Smooth muscle cell (in vitro differentiated cells): ENCODE data around the gene RPN1. TPM values are rescaled to one million over a fixed set of nuclear protein-coding genes. Genes with fewer than 3 reads are reported as not detected.

Experiments
- DNase-seq: peaks from one replicate; lab custom pipeline; 2025; ENCODE audit not compliant: unreplicated experiment; lab: John Stamatoyannopoulos, UW
- H2AFZ ChIP-seq: fragments of 200-600 bp; sonication (generic); 2 replicates; pipeline ENCODE4 v1.6.0; 2016; ENCODE audit warnings: antibody characterized with exemption, low read depth, mild to moderate bottlenecking
- H3F3A ChIP-seq: fragments of 200-600 bp; sonication (generic); 2 replicates; pipeline ENCODE4 v1.6.0; 2017; ENCODE audit warnings: antibody characterized with exemption, low read depth
- H3K27ac ChIP-seq: fragments of 200-600 bp; sonication (generic); 2 replicates; pipeline ENCODE4 v1.5.1; 2016; ENCODE audit warnings: low read depth, mild to moderate bottlenecking
- H3K27me3 ChIP-seq: fragments of 200-600 bp; sonication (generic); 2 replicates; pipeline ENCODE4 v1.6.1; 2016; ENCODE audit warnings: low read depth, mild to moderate bottlenecking
- H3K36me3 ChIP-seq: fragments of 200-600 bp; sonication (generic); 2 replicates; pipeline ENCODE4 v1.5.1; 2016; ENCODE audit warnings: low read depth
- H3K4me1 ChIP-seq: fragments of 200-600 bp; sonication (generic); 2 replicates; pipeline ENCODE4 v1.5.1; 2016; ENCODE audit warnings: low read depth
- H3K4me2 ChIP-seq: fragments of 200-600 bp; sonication (generic); 2 replicates; pipeline ENCODE4 v1.6.0; 2016; ENCODE audit warnings: mild to moderate bottlenecking
- H3K4me3 ChIP-seq: fragments of 200-600 bp; sonication (generic); 2 replicates; pipeline ENCODE4 v1.5.1; 2016; ENCODE audit warnings: mild to moderate bottlenecking
- H3K79me2 ChIP-seq: fragments of 200-600 bp; sonication (generic); 2 replicates; pipeline ENCODE4 v1.6.0; 2016; ENCODE audit warnings: low read depth, mild to moderate bottlenecking
- H3K9ac ChIP-seq: fragments of 200-600 bp; sonication (generic); 2 replicates; pipeline ENCODE4 v1.6.0; 2016; ENCODE audit warnings: low read depth
- H3K9me3 ChIP-seq: fragments of 200-600 bp; sonication (generic); replicated peaks from 2 replicates; pipeline ENCODE4 v1.5.1; 2016; ENCODE audit warnings: low read depth
- H4K20me1 ChIP-seq: fragments of 200-600 bp; sonication (generic); 2 replicates; pipeline ENCODE4 v1.6.0; 2016; ENCODE audit warnings: low read depth
- WGBS: methylation state at CpG from one replicate; pipeline ENCODE4 v1.1.7; 2016; ENCODE audit warnings: low lambda C conversion rate; 5-methylcytosine and 5-hydroxymethylcytosine counted together
- polyA plus RNA-seq: library from polyadenylated mRNA; unstranded; fragments of >200 nt; fragmentation: Nextera tagmentation; extraction: Ambion mirVana; gene quantifications from 2 replicates; pipeline ENCODE4 v1.2.1, GENCODE V29; 2016
- total RNA-seq: library from RNA; depleted of rRNA; stranded (reverse); fragments of >200 nt; gene quantifications from 2 replicates; pipeline ENCODE4 v1.2.3, GENCODE V29; 2014
- TF ChIP-seq, protein P1 (sequence below): fragments of 200-600 bp; sonication (generic); IDR thresholded peaks from 2 replicates; pipeline ENCODE4 v1.5.1; 2017; ENCODE audit warnings: borderline replicate concordance, mild to moderate bottlenecking, antibody characterized with exemption; ENCODE audit not compliant: insufficient read depth, poor library complexity, severe bottlenecking

RPN1 gene
- total and polyA plus RNA-seq, 2 experiments from 2014 or later = 420 to 520 TPM

DNA sequence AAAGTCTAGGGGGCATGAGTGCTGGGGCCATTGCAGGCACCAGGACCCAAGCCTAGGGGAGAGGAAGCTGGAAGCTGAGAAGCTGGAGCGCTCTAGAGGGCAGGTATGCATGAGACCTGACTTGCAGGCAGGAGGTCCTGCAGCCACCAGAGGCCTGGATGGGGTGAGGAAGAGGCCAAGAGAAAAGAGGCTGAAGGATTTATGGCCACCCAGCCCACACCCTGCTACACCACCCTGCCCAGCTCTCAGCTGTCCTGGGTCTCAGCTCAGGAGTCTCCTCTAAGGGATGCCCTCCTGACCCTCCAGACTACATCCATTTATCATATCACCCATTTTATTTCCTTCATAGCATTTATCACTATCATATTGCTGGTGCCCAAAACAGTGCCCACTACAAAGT, 36.5 kb downstream of the RPN1 start:
- WGBS = 100% methylated on average over 1 of the region's 1 CpG
- TF ChIP-seq, protein P1, sequence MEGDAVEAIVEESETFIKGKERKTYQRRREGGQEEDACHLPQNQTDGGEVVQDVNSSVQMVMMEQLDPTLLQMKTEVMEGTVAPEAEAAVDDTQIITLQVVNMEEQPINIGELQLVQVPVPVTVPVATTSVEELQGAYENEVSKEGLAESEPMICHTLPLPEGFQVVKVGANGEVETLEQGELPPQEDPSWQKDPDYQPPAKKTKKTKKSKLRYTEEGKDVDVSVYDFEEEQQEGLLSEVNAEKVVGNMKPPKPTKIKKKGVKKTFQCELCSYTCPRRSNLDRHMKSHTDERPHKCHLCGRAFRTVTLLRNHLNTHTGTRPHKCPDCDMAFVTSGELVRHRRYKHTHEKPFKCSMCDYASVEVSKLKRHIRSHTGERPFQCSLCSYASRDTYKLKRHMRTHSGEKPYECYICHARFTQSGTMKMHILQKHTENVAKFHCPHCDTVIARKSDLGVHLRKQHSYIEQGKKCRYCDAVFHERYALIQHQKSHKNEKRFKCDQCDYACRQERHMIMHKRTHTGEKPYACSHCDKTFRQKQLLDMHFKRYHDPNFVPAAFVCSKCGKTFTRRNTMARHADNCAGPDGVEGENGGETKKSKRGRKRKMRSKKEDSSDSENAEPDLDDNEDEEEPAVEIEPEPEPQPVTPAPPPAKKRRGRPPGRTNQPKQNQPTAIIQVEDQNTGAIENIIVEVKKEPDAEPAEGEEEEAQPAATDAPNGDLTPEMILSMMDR = no peak
- no peak overlapping the region for H3K4me2 ChIP-seq

DNA sequence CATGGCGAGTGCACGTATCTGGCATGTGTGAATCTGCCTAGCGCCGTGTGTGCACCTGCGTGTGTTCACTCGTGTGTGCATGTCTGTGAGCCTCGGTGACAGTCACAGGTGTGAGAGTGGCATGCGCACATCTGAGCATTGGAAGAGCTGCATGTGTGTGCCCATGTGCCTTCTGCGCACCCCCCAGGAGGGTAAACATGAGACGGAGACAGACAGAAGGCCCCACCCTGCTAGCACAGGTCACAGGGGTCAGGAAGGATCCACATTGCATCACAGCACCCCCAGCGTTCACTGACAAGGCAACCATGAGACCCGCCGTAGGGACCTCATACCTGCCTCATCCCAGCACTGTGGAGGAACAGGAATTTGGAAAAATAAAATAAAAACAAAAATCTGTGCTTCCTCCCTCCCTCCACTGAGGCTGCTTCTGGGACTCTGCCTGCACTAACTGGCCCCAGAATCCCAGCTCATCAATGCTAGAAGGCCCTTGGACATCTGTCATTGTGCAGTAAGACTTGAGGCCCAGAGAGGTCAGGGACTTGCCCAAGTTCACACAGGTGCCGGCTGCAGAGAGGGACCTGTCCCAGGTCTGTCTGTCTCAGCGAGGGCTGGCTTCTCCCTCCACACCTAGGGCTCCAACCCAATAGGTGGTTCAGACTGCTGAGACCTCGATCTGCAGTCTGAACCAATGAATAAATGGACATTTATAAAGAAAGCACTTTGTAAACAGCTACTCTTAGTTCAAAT, 37.4 kb downstream of the RPN1 start:
- Histone ChIP-seq H3K9me3 (no peaks in the 10 kb centered on the region), H3F3A (no peaks in the 10 kb centered on the region), H4K20me1 (peaks cover 3% of the 10 kb centered on the region), H3K27ac (no peak overlapping the region), H3K4me1 (no peaks in the 10 kb centered on the region), H3K9ac (no peak overlapping the region), H3K4me2 (no peak overlapping the region), H3K4me3 (no peak overlapping the region), H3K36me3 (no peaks in the 10 kb centered on the region), H3K79me2 (no peaks in the 10 kb centered on the region), H3K27me3 (no peaks in the 10 kb centered on the region), H2AFZ (no peak overlapping the region)
- DNase-seq = no peak
- WGBS = 94% methylated on average over 16 of the region's 16 CpGs
- TF ChIP-seq, protein P1 = no peak

More for the DNA sequence above, 36.5 kb downstream of the RPN1 start:
- Histone ChIP-seq H3K36me3 (no peaks in the 10 kb centered on the region), H3K9ac (no peak overlapping the region), H3F3A (peaks cover 6% of the 10 kb centered on the region), H3K4me3 (no peak overlapping the region), H3K79me2 (no peaks in the 10 kb centered on the region), H3K27me3 (no peaks in the 10 kb centered on the region), H3K27ac (no peak overlapping the region), H3K9me3 (no peaks in the 10 kb centered on the region), H2AFZ (no peak overlapping the region), H3K4me1 (no peaks in the 10 kb centered on the region), H4K20me1 (peaks cover 11% of the 10 kb centered on the region)
- no peak for DNase-seq

DNA sequence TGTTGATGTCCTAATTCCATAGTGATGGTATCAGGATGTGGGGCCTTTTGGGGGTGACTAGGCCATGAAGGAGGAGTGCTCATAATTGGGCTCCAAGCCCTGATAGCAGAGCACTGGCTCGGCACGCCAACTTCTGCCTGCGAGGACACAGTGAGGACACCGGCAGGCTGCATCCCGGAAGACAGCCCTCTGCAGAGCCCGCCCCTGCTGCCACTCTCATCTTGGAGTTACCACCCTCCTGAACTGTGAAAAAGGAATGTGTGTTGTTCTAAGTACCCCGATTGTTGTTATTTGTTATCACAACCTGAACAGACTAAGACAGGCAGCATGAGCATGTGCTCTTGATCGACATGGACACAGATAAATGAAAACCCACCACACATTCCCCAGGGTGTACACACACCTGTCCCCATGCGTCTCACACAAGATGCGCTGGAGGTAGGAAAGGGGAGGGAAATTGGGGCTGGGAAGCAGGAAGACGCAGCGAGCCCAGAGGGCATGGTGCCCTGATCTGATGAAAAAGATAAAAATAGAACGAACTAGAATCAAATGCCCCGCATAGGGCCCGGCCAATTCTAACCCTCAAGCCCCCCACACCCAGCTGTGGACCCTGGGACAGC, 40.1 kb downstream of the RPN1 start:
- Histone ChIP-seq H3K36me3 (no peaks in the 10 kb centered on the region), H3K4me2 (no peak overlapping the region), H4K20me1 (no peaks in the 10 kb centered on the region), H3K9me3 (no peaks in the 10 kb centered on the region), H3K4me3 (no peak overlapping the region), H3F3A (no peaks in the 10 kb centered on the region), H3K9ac (no peak overlapping the region), H3K79me2 (no peaks in the 10 kb centered on the region), H3K27ac (no peak overlapping the region), H3K27me3 (no peaks in the 10 kb centered on the region), H3K4me1 (no peaks in the 10 kb centered on the region), H2AFZ (no peak overlapping the region)
- TF ChIP-seq, protein P1 = no peak
- 92% methylated on average over 15 of the region's 15 CpGs for WGBS
- no peak for DNase-seq
